Peyer's patch (tissue), 4 donors: ENCODE results near the gene CD59.

Source experiments
- POLR2A ChIP-seq, 2 donors: fragments of 450-650 bp; IDR thresholded peaks; one replicate each; pipeline ENCODE4 v1.5.1; 2017; ENCODE audit warnings: antibody characterized with exemption in 2 of 2, mild to moderate bottlenecking in 2 of 2, moderate library complexity in 2 of 2
- TF ChIP-seq, protein P1 (sequence below), 6 experiments: fragments of 450-650 bp in 4 of 6; fragments of 200-600 bp in 2 of 6; sonication (generic) in 1 of 6; IDR thresholded peaks; one replicate each; pipeline ENCODE4 v1.5.1; 2017 to 2019; ENCODE audit warnings: antibody characterized with exemption in 6 of 6, mild to moderate bottlenecking in 3 of 6, moderate library complexity in 1 of 6

DNA sequence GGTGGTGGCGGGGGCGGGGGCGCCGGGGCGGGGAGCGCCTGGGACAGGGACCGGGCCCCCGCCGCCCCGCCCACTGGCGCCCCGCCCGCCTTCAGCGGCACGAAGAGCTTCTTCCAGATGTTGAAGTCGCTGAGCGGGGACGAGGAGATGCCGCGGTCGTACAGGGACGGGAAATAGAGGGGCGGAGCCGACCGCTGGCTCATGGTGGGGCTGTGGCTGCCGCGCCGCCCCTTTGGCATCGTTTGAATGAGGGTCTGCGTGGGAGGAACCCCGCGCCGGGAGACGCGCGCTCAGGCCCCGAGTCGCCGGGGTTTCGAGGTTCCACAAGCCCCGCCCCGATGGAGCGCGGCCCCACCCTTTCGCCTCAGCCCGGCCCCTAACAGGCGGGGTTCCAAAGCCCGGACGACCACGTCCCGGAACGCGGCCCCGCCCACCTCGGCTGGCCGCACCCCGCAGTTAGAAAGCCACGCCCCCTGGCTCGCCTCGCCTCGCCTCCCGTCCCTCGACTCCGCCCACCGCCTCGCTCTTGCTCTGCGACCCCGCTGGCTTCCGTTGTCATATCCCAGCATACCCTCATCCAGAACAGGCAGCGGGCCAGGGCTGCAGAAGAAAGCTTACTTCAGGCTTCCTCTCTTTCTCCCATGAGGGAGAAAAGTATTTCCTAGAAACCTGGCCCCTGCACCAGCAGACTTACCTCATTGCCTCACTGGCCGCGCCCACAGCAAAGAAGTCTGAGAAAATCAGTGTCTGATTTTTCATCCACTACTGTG, 35.5 kb downstream of the CD59 start, which contains the start of gene C11orf91:
- TF ChIP-seq, protein P1, sequence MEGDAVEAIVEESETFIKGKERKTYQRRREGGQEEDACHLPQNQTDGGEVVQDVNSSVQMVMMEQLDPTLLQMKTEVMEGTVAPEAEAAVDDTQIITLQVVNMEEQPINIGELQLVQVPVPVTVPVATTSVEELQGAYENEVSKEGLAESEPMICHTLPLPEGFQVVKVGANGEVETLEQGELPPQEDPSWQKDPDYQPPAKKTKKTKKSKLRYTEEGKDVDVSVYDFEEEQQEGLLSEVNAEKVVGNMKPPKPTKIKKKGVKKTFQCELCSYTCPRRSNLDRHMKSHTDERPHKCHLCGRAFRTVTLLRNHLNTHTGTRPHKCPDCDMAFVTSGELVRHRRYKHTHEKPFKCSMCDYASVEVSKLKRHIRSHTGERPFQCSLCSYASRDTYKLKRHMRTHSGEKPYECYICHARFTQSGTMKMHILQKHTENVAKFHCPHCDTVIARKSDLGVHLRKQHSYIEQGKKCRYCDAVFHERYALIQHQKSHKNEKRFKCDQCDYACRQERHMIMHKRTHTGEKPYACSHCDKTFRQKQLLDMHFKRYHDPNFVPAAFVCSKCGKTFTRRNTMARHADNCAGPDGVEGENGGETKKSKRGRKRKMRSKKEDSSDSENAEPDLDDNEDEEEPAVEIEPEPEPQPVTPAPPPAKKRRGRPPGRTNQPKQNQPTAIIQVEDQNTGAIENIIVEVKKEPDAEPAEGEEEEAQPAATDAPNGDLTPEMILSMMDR (IDR thresholded peaks at IDR 0.05), result no peak
- TF ChIP-seq POLR2A (IDR thresholded peaks at IDR 0.05), result peak in 1 of 2 donors; percentile 48
